HG03558 (cell line): ENCODE results near the gene PDE4D.

Source experiments
- ATAC-seq: cut with Tn5 transposase; IDR thresholded peaks from one replicate; pipeline ENCODE4 v1.9.1; 2021; ENCODE audit warnings: moderate number of reproducible peaks; ENCODE audit not compliant: unreplicated experiment; ENCODE audit errors: extremely low read depth

The PDE4D gene

DNA sequence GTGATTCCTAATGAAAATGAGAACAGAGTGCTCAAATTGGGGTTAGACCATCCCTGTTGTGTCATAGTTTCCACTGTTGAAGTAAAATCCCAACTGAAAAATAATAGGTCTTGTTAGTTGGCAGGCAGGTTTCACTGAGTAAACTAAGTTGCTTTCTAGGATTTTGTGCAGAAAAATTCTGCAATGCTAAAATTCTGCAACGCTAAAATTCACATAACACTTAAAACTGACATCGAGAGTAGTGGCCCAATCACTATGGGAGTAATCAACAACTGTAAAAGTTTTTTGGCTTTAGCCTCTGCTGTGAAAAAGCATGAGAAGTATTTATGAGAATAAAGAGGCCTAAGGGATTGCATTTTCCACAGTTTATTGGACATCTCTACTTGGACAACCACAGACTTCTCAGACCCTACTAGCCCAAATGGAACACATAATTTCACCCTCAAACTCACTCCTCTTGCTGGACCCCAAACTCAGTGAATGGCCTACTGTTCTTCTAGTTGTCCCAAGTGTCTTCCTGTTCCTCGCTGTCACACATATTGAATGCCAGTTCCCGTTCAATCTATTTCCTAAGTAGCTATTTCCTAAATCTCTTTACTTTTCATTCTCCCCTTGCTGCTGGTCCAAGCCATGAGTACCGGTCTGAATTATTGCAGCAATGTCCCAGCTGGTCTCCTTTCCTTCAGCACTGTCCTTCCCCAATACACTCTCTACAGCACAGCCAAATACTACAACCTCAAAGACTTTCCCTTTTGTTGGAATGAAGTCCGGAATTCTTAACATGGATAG, 355.4 kb downstream of the PDE4D start:
- ATAC-seq = no peak

DNA sequence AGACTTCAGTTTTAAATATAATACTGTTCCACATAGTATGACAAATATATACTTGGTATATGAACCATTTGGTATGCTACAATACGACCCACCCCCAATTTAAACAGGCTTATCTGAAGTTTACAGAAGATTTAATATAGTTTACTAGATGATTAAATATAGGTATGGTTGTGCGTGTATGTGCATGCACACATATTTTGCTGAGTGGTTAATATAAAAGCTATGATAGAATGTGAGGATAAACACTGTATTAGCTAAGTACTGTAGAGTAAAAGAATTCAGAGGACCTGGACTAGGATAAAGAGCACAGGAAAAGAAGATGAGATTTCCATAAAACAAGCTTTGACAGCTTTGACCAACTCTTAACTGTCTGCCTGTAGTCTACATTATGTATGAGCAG, 356.7 kb downstream of the PDE4D start:
- no peak for ATAC-seq

DNA sequence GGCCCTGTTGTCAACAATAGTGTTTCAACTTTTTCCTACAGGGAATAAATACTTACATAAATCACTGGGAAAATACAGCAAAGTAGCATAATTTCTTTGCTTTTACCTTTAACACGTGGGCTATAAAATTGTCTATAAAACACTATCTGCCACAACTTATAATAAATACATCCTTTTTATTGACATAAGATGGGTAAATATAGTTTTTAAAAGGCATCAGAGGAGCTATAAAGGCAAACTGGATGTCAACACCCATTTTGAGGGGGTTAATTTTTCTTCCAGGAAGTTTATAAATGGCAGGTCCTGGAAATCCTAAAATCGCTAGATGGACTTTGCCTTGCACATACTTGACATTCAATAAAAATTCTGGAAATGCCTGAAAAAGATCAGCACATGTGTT, 358.0 kb downstream of the PDE4D start:
- no peak for ATAC-seq

DNA sequence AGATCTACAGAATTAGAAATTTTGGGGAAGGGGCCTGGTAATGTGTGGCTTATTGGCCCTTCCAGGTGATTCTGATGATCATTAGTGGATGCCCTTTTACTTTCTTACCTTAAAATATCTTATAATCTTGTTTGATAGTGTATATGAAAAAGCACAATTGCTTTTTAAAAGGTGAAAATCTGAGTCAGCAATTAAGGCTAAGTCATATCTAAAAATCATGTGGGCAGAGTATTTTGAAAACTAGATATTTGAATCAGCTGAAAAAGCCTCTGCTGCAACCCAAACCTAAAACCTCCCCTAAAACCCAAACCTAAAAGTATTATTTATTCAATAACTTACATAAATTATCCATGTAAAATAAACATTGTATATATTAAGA, 359.8 kb downstream of the PDE4D start:
- ATAC-seq = no peak

DNA sequence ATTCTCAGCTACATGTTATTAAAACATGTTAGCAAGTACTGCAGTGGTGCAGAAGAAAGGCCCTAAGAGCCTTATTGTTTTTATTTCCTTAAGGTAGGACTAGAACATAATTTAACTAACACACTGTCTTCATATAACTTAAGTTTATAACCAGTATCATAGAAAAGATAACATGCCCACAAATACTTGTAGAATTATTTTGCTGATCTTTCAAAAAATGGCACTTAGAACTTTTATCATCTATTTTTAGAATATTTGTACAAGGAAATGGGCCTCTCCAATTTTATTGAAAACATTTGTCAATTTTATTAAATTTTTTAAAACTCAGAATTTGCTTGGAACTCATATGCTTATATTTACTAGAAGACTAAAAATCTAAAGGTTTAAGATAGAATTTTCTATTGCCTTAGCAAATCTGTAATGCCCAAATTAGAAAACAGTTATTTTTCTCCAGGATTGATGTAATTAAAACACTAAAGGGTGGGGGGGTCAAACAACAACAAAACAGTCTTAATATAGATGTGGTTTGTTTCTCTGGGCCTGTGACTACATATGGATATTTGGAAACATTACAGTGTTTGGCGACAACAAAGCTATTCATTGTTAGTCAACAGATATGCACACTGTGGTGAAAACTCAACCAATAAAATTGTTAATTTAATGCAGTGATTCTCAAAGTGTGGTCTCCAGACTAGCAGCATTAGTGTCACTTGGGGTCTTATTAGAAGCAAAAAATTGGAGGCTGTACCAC, 360.4 kb downstream of the PDE4D start:
- no peak for ATAC-seq

DNA sequence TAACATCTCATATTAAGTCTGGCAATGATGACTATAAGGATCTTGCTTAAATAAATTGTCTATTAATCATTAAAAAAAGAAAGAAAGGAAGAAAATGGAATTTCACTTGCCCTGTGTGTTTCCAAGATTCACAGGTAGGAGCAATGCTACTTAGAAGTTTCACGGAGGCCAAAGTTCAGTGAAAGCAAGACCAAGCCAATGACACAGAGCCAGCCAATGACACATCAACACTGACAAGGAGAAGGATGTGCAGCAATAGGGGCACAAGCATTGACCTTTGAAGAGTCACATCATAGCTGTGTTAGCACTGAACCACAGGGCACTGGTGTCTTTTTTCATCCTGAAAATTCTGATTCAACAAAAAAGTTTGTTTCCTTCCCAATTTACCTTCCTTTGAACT, 364.3 kb downstream of the PDE4D start:
- ATAC-seq = no peak

DNA sequence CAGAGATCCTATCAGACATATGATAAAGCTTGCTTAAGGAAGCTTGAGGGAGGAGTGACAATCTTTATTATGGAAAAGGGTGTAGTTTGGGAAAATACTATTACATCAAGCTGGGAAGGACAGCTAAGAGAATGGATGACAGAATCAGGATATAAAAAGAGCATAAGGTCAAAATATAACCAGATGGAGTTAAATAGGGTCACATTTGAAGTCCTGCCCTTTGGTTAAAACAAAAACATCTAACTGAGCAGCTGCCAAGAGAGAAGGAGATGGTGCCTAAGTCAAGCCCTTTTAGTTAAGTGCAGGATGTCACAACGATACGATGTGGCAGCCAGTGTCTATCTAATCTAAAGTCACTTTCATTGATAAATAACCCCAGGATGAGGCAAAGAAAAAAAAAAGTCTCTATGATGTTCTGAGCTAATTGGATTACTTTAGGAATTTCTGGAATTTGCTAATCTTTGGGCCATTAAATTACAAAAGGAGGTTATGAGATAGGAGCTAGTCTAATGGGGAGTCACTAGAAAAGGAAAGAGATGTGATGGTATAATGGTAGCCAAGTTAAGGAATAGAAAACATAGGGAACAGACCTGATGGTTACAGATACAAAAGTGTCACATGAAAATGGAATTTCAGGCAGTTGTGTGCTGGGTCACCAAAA, 365.2 kb downstream of the PDE4D start:
- ATAC-seq = no peak

DNA sequence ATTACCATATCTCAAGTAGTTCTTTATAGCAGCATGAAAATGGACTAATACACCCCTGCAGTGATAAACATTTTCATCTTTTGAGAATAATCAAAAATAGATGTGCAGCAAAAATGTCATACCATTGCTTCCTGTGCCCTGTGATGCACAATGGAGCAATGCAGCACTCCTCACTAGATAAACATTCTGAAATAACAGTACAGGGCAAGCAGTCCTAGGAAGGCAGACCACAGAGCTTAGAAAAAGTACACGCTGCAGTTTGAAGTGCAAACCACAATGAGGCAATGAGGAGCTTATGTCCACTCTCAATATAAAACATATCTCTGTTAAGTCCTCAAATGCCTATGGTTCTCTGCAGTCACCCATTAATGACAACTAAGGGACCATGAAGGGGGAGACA, 367.6 kb downstream of the PDE4D start:
- ATAC-seq = no peak

DNA sequence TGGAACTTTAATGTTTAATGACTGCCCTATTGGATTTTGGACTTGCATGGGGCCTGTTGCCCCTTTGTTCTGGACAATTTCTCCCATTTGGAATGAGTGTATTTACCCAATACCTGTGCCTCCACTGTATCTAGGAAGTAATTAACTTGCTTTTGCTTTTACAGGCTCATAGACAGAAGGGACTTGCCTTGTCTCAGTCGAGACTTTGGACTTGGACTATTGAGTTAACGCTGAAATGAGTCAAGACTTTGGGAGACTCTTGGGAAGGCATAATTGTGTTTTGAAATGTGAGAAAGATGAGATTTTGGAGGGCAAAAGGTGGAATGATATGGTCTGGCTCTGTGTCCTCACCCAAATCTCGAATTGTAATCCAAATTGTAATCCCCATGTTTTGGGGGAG, 368.2 kb downstream of the PDE4D start:
- no peak for ATAC-seq

DNA sequence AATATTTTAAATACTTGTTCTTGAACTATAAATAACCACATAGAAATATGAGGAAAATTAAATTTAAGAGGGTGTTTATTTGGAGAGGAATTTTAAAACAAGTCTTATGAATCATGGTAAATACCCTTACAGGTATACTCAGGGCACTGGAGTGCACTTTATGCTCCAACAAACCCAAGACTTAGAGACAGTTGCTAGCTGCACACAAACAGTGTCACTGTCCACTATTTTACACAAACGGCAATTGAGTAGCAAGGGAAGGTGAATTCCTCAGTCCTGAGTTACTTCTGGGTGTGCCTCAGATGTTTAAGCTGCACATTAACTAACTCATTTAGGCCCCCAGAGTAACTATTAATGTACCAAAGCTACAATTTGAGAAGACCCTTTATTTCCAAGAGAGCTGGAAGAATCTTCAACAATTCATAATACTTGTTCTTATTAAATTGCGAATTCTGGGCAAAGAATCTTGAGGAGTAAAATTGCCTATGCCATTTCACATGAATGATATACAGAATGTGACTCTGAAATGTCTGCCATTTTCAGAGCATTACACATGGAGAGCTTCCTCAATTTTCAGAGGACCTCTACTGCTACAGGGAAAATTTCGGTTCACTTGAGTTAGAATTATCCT, 371.2 kb downstream of the PDE4D start:
- no peak for ATAC-seq

DNA sequence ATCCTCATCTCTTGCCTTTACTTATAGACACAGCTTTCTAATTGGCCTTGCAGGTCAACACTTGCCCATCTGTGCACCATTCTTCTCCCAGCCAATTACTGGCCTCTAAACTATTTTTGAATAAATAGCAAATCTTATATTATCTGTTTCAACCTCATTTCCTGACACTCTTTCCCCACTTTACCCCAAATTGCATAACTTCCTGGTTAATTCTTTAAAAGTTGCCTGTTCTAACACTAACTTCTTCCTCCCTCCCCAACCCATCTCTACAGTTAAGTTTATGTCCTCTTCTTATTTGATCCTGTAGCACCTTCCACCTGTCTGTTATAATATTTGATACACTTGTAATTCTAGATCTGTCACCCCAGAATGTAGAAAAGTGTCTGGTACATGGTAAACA, 372.1 kb downstream of the PDE4D start:
- no peak for ATAC-seq

DNA sequence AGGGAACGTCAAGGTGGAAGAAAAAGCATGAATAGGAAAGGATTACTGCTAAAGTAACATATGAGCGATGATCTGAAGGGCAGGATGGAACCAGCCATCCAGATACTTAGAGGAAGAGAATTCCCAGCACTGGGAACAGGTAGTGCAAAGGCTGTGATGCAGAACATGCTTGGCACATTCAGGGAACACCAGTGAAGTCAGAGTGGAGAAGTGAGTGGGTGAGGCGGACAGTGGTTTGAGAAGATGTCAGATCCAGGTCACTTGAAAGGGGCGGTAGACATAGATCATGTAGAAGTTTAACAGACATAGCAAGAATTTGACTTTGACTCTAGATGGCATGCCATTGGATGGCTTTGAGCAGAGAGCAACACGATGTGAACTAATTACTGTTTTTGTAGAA, 374.2 kb downstream of the PDE4D start:
- no peak for ATAC-seq

DNA sequence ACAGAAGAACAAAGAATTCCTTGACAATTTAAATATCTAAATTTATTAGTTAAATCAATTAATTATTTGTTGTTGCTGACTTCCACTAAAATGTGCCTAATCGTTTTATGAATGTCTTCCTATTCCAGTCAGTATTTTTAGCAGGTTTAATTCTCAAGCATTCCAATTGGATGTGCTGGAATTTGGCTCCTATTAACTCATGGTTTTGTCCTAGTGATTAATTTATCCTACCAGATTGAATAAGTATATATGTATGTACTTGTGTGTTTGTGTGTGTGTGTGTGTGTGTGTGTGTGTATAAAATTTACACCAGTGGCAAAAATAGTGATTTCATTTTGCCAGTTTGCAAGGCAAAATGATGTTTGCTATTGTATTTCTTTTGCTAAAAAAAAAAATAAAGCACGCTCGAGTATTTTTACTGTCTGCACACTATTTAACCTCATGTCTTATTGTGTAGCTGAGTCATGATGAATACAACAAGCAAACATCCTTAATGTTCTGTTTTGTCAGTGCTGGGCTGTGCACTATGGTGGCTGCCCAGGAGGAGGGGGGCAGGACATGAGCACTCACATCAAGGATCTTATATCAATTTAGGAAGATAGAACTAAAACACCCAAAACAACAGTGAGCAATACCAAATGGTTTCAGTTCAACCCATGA, 375.5 kb downstream of the PDE4D start:
- no peak for ATAC-seq

DNA sequence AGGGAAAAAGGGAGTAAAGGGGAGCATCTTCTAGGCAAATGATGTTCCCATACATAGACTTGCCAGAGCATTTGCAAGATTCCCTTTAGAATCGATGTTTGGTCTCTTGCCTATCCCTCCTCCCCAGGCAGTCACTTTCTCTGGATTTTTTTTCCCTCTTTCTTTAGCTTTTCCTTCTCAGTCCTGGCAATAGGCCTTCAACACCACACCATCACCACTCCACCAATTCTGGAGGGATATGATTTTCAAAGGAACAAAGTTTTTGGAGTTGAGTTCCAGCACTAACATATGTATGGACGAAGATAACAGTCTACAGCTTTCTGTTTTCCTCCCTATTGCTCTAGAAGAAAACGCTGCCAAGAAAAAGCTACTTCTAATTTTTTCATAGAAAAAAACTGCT, 377.4 kb downstream of the PDE4D start:
- ATAC-seq = no peak

DNA sequence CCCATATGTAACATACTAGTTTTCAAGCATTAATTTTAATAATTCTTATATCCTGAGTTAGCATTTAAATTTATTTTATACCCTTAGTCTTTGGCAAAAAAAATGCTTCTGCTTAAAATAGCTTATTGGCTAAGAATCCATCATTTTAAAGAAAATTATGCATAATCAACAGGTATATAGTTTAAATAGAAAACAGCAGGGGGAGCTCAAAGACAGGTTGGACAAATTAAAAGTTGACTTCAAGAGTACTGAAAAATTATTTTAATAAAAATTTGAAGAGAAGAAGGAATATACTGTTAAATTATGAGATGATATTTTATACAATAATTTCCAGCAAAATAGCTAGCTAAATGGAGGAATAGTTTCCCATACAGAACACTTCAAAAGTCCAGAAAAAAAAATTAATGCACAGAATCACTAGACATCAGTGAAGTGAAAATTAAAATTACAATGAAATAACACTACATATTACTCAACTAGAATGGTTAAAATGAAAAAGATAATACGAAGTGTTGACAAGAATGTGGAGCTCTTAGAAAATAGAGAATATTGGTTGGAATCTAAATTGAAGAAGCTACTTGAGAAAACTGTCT, 387.1 kb downstream of the PDE4D start:
- no peak for ATAC-seq

DNA sequence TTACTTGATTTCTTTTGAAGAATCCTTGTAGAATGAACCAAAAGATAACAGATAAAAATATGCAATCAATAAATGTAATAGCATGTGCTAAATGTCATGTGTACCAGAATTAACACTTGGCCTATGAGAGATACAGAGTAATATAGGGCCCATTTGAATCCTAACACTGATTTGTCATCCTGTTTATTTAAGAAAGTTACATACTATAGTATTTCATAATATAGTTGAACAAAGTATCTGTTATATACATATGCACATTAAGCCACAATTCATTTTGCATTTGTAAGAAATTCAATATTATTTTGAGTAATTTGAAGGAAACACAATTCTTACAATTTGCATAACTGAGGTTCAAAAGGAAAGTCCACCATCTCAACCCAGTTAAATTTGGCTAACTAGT, 389.5 kb downstream of the PDE4D start:
- ATAC-seq = no peak

DNA sequence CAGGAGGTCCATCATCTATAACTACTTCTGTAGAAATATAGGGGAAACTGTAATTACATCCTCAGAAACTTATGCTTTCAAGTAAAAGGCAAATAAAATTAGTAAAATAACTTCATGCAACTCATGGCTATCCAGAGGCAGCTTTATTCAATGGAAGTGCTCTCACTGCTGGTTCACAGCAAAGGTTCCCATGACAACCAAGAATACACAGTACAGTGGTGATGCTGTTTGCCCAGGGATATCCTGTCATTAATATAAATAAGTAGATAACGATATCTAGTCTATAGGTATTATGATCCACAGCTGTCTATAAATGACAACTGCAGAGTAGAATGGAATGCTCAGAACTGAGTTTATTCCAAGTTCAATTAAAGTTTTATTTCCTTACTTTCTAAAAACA, 390.3 kb downstream of the PDE4D start:
- no peak for ATAC-seq

DNA sequence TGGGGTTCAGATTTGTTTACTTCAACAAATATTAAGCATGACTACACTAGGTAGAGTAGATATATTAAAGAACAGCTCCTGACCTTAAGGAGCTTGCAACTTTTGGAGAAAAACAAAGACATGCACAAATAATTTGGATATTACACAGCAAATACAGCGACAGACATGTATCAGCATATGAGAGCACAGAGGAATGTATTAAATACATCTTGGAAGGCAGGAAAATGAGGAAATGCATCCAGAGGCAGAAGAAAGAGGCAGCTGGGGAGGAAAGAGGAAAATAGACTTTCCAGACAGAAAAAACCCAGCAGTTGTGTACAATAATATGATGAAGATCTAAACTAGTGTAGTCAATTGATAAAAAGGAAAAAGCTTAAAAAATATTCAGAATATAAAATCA, 392.2 kb downstream of the PDE4D start:
- no peak for ATAC-seq

DNA sequence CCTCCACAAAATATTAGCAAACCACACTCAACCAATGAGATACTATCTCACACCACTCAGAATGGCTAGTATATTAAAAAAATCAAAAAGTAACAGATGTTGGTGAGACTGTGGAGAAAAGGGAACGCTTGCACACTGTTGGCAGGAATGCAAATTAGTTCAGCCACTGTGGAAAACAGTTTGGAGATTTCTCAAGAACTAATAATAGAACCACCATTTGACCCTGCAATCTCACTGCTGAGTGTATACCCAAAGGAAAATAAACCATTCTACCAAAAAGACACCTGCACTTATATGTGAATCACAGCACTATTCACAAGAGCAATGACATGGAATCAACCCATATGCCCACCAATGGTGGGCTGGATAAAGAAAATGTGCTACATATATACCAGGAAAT, 393.5 kb downstream of the PDE4D start:
- no peak for ATAC-seq

DNA sequence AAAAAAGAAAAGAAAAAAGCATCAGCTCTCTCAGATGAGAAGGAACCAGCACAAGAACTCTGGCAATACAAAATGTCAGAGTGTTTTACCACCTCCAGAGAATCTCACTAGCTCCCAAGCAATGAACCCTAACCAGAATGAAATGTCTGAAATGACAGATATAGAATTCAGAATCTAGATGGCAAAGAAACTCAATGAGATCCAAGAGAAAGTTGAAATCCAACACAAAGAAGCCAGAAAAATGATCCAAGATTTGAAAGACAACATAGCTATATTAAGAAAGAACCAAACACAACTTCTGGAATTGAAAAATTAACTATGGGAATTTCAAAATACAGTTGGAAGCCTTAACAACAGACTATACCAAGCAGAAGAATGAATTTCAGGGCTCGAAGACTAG, 396.3 kb downstream of the PDE4D start:
- ATAC-seq = no peak
